Esophagus muscularis mucosa (tissue), 4 donors: ENCODE results near the gene GDF10. TPM values are rescaled to one million over a fixed set of nuclear protein-coding genes. Genes with fewer than 3 reads are reported as not detected.
A peak's percentile ranks its signal among the peaks of the same experiment; 100 is the strongest.

ENCODE experiments used
- DNase-seq: peaks from one replicate; pipeline ENCODE4 v3.0.0-alpha.2; 2017; ENCODE audit errors: extremely low spot score
- H3K27ac ChIP-seq, 4 donors: fragments of 200-600 bp; sonication (generic); replicated peaks in 1 of 4; 1 replicate in 3 of 4; 2 replicates in 1 of 4; pipeline ENCODE4 v1.5.1; 2016 to 2019; ENCODE audit warnings: mild to moderate bottlenecking in 1 of 4
- H3K27me3 ChIP-seq, 4 donors: fragments of 200-600 bp; sonication (generic); one replicate each; pipeline versions ENCODE4 v1.5.1 to v1.6.0; 2016 to 2019
- H3K36me3 ChIP-seq, 4 donors: fragments of 200-600 bp; sonication (generic); one replicate each; pipeline ENCODE4 v1.5.1; 2016 to 2019
- H3K4me1 ChIP-seq, 4 donors: fragments of 200-600 bp; sonication (generic); one replicate each; pipeline ENCODE4 v1.5.1; 2016 to 2019
- H3K4me3 ChIP-seq, 4 donors: fragments of 200-600 bp; sonication (generic); 1 replicate in 2 of 4; 2 replicates in 2 of 4; pipeline ENCODE4 v1.5.1; 2016 to 2019; ENCODE audit warnings: mild to moderate bottlenecking in 4 of 4, moderate library complexity in 1 of 4
- H3K9me3 ChIP-seq, 4 donors: fragments of 200-600 bp; sonication (generic); 1 replicate in 3 of 4; 2 replicates in 1 of 4; pipeline ENCODE4 v1.5.1; 2016 to 2019
- EP300 ChIP-seq: sonication (generic); formaldehyde crosslinking; IDR thresholded peaks from one replicate; pipeline ENCODE4 v1.6.1; 2017; ENCODE audit warnings: antibody characterized with exemption
- POLR2A ChIP-seq: fragments of 450-650 bp; IDR thresholded peaks from one replicate; pipeline ENCODE4 v1.6.1; 2017; ENCODE audit warnings: antibody characterized with exemption, moderate library complexity, mild to moderate bottlenecking, low read depth
- POLR2AphosphoS5 ChIP-seq, 2 donors: sonication (generic); formaldehyde crosslinking; IDR thresholded peaks; one replicate each; pipeline ENCODE4 v1.6.1; 2017; ENCODE audit warnings: antibody characterized with exemption in 2 of 2
- WGBS: methylation state at CpG from one replicate; pipeline ENCODE4 v1.1.5; 2018; 5-methylcytosine and 5-hydroxymethylcytosine counted together
- intact Hi-C: fragments of 100-400 bp; cut with DNase I; formaldehyde crosslinking; loops from one replicate; pipeline ENCODE4 v1.15.1; 2023
- total RNA-seq, 4 donors: library from RNA; depleted of rRNA; stranded (reverse); fragments of >200 nt; gene quantifications; one replicate each; pipeline versions ENCODE4 v1.1.0 to v1.2.1, GENCODE V29; 2016
- TF ChIP-seq, protein P1 (sequence below), 3 experiments: fragments of 200-600 bp in 2 of 3; fragments of 450-650 bp in 1 of 3; sonication (generic) in 2 of 3; IDR thresholded peaks; one replicate each; pipeline ENCODE4 v1.5.1; 2017 to 2019; ENCODE audit warnings: antibody characterized with exemption in 3 of 3, mild to moderate bottlenecking in 2 of 3, moderate library complexity in 1 of 3

GDF10 gene
- total RNA-seq, 4 donors from 2014 or later: 5.6 to 33.3 (median 29.5) TPM

DNA sequence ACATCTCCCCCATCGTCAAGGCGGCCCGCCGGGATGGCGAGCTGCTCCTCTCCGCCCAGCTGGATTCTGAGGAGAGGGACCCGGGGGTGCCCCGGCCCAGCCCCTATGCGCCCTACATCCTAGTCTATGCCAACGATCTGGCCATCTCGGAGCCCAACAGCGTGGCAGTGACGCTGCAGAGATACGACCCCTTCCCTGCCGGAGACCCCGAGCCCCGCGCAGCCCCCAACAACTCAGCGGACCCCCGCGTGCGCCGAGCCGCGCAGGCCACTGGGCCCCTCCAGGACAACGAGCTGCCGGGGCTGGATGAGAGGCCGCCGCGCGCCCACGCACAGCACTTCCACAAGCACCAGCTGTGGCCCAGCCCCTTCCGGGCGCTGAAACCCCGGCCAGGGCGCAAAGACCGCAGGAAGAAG, 10.1 kb downstream of the GDF10 start:
- DNase-seq: no peak
- intact Hi-C loops: loop anchor here (5.0 kb wide), 1 partner anchor 263 kb away; no protein-coding TSS in a partner anchor
- Histone ChIP-seq H3K36me3 (no peaks in the 10 kb centered on the region), H3K27ac (no peak overlapping the region), H3K4me1 (peaks cover 0 to 14% (median 13%) of the 10 kb centered on the region in 4 donors), H3K9me3 (no peaks in the 10 kb centered on the region), H3K27me3 (peaks cover 0 to 9% (median 0%) of the 10 kb centered on the region in 4 donors), H3K4me3 (no peak overlapping the region)
- TF ChIP-seq POLR2AphosphoS5 (IDR thresholded peaks at IDR 0.05) (no peak), POLR2A (no peak), EP300 (no peak)
- TF ChIP-seq, protein P1, sequence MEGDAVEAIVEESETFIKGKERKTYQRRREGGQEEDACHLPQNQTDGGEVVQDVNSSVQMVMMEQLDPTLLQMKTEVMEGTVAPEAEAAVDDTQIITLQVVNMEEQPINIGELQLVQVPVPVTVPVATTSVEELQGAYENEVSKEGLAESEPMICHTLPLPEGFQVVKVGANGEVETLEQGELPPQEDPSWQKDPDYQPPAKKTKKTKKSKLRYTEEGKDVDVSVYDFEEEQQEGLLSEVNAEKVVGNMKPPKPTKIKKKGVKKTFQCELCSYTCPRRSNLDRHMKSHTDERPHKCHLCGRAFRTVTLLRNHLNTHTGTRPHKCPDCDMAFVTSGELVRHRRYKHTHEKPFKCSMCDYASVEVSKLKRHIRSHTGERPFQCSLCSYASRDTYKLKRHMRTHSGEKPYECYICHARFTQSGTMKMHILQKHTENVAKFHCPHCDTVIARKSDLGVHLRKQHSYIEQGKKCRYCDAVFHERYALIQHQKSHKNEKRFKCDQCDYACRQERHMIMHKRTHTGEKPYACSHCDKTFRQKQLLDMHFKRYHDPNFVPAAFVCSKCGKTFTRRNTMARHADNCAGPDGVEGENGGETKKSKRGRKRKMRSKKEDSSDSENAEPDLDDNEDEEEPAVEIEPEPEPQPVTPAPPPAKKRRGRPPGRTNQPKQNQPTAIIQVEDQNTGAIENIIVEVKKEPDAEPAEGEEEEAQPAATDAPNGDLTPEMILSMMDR (IDR thresholded peaks at IDR 0.05): no peak
- WGBS: 89% methylated on average over 21 of the region's 37 CpGs

- peaks cover 0 to 6% (median 0%) of the 10 kb centered on the region in 4 donors for H3K27me3 ChIP-seq
- no peaks in the 10 kb centered on the region for H3K9me3 ChIP-seq
- no peak overlapping the region for H3K4me3 ChIP-seq
- H3K27ac ChIP-seq: no peak overlapping the region
- DNase-seq: no peak
- H3K4me1 ChIP-seq: peaks cover 0 to 14% (median 13%) of the 10 kb centered on the region in 4 donors
- WGBS: 49% methylated on average over 10 of the region's 10 CpGs
- no peaks in the 10 kb centered on the region for H3K36me3 ChIP-seq
- intact Hi-C loops: loop anchor here (5.0 kb wide), 1 partner anchor 264 kb away; no protein-coding TSS in a partner anchor
- TF ChIP-seq POLR2A: no peak
Observed at GRCh38 chr10:47311193-47311931, 11.4 kb downstream of the GDF10 start.

- Histone ChIP-seq H3K36me3 (no peaks in the 10 kb centered on the region), H3K27me3 (peaks cover 0 to 6% (median 0%) of the 10 kb centered on the region in 4 donors), H3K4me3 (no peak overlapping the region), H3K9me3 (no peaks in the 10 kb centered on the region), H3K27ac (no peak overlapping the region), H3K4me1 (peaks cover 0 to 14% (median 13%) of the 10 kb centered on the region in 4 donors)
- TF ChIP-seq, protein P1 (IDR thresholded peaks at IDR 0.05): peak; percentile 64 to 74 (median 65)
- TF ChIP-seq POLR2AphosphoS5 (IDR thresholded peaks at IDR 0.05) (no peak), POLR2A (no peak)
- intact Hi-C loops: loop anchor here (2.0 to 5.0 kb wide), 2 partner anchors 265 to 287 kb away; no protein-coding TSS in a partner anchor
- WGBS: 25% methylated on average over 13 of the region's 20 CpGs
- peak; percentile 93 for DNase-seq
Observed at GRCh38 chr10:47311932-47312662, 12.1 kb downstream of the GDF10 start.

GRCh38 chr10:47312663-47312995, 12.6 kb downstream of the GDF10 start:
- Histone ChIP-seq H3K27ac (no peak overlapping the region), H3K4me3 (no peak overlapping the region), H3K27me3 (peaks cover 0 to 6% (median 0%) of the 10 kb centered on the region in 4 donors), H3K4me1 (peaks cover 0 to 14% (median 13%) of the 10 kb centered on the region in 4 donors), H3K36me3 (no peaks in the 10 kb centered on the region), H3K9me3 (no peaks in the 10 kb centered on the region)
- no peak for DNase-seq
- TF ChIP-seq, protein P1 (IDR thresholded peaks at IDR 0.05): no peak
- TF ChIP-seq POLR2AphosphoS5 (IDR thresholded peaks at IDR 0.05) (no peak), POLR2A (no peak), EP300 (no peak)
- intact Hi-C loops: loop anchor here (2.0 to 5.0 kb wide), 2 partner anchors 265 to 288 kb away; no protein-coding TSS in a partner anchor
- WGBS: 67% methylated on average over 1 of the region's 7 CpGs

DNA sequence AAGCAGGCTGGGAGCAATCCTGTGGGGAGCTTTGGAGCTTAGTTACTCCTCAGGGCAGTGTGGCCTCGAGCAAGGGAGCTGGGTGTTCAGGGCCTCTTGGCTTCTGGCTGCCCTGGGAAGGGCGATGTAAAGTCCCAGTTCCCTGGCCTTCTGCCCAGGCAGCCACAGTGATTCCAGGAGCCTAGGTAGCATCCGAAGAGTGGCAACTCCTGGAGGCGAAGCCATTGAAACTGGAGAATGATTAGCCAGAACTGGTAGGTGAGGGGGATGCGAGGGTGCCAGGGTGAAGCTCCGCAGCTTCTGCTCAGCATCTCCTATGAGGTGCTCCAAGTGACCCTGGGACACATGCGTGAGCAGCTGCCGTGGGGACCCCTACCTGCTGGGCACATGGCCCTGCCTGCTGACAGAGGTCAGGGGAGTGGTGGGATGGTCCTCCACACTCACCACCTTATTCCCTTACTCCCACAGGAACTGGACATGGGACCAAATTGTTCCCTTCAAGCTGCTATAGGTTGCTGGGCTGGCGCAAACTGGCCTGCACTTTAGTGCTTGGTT, 14.5 kb downstream of the GDF10 start:
- TF ChIP-seq EP300 (no peak), POLR2AphosphoS5 (IDR thresholded peaks at IDR 0.05) (no peak), POLR2A (no peak)
- TF ChIP-seq, protein P1 (IDR thresholded peaks at IDR 0.05): no peak
- peaks cover 0 to 14% (median 13%) of the 10 kb centered on the region in 4 donors for H3K4me1 ChIP-seq
- WGBS: 91% methylated on average over 7 of the region's 9 CpGs
- intact Hi-C loops: loop anchor here (5.0 kb wide), 1 partner anchor 267 kb away; no protein-coding TSS in a partner anchor
- DNase-seq: no peak
- H3K9me3 ChIP-seq: no peaks in the 10 kb centered on the region
- no peaks in the 10 kb centered on the region for H3K36me3 ChIP-seq
- H3K4me3 ChIP-seq: no peak overlapping the region
- H3K27ac ChIP-seq: no peak overlapping the region
- peaks cover 0 to 6% (median 0%) of the 10 kb centered on the region in 4 donors for H3K27me3 ChIP-seq
